ENCODE data around the gene PLXNA2. TPM values are rescaled to one million over a fixed set of nuclear protein-coding genes. Genes with fewer than 3 reads are reported as not detected.

PLXNA2 gene
- total RNA-seq, 4 donors from 2014 or later: 26.9 to 54.0 (median 46.1) TPM

DNA sequence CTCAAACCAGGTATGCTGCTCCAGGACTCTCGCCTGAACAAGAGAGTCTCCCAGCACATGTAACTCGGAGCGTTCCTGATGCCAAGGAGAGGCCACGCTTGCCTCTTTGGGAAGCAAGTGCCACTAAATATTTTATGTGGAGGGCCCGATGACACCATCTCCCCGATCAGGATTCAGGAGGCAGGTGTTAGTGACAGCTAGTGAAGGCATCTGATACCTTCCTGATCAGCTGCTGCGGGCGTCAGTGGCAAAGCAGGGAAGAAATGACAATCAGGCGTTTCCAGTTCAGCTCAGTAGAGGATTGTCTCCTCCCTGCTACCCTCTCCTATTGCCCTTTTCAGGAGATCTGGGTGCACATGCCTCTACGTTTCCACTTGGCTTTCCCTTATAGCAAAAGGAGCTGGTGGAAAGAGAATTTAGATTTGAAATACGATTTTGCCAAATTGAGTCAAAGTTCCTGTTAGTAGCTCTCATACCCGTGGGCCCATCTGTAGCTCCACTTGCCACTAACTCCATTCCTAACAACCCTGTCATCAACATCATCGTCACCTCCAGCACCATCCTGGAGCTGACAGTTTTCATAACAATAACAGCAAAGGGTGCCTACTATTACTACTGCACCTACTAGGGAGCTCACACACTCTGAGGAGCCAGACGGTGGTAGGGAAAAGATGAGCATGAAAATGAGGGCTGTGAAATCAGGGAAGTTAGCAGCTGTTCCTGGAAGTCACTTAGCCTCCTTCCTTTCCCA lies 21.6 kb downstream of the PLXNA2 start:
- H3K27me3 ChIP-seq: no peaks in the 10 kb centered on the region
- peaks cover 0 to 33% (median 2%) of the 10 kb centered on the region in 3 donors for H3K36me3 ChIP-seq
- no peak for DNase-seq
- peak overlapping the region in 1 of 4 donors; percentile 27 for H3K27ac ChIP-seq
- H3K9me3 ChIP-seq: no peaks in the 10 kb centered on the region
- peaks cover 36 to 85% (median 48%) of the 10 kb centered on the region in 3 donors for H3K4me1 ChIP-seq
- WGBS, 2 donors: 84% methylated on average over 12 to 13 of the region's 14 CpGs
- intact Hi-C loops (cut with DNase I): no loop called here
- no peak overlapping the region for H3K4me3 ChIP-seq
- no peak for TF ChIP-seq POLR2A (IDR thresholded peaks at IDR 0.05)
- TF ChIP-seq, protein P1, sequence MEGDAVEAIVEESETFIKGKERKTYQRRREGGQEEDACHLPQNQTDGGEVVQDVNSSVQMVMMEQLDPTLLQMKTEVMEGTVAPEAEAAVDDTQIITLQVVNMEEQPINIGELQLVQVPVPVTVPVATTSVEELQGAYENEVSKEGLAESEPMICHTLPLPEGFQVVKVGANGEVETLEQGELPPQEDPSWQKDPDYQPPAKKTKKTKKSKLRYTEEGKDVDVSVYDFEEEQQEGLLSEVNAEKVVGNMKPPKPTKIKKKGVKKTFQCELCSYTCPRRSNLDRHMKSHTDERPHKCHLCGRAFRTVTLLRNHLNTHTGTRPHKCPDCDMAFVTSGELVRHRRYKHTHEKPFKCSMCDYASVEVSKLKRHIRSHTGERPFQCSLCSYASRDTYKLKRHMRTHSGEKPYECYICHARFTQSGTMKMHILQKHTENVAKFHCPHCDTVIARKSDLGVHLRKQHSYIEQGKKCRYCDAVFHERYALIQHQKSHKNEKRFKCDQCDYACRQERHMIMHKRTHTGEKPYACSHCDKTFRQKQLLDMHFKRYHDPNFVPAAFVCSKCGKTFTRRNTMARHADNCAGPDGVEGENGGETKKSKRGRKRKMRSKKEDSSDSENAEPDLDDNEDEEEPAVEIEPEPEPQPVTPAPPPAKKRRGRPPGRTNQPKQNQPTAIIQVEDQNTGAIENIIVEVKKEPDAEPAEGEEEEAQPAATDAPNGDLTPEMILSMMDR (IDR thresholded peaks at IDR 0.05): no peak

DNA sequence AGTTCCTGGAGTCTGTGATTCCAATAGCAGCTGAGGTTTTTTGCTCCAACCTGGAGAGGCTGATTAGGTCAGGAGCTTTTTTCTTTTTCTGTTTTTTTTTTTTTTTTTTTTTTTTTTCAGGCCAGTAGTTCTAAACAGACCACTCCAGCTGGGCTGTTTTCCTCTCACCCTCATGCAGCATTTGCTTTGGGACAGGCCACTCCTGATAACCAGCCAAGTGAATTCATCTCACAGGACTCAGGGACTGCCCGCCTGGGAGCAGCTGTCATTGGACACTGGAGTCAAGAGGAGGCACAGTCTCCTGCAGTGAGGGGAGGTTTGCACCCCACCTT lies 22.9 kb downstream of the PLXNA2 start:
- DNase-seq: no peak

DNA sequence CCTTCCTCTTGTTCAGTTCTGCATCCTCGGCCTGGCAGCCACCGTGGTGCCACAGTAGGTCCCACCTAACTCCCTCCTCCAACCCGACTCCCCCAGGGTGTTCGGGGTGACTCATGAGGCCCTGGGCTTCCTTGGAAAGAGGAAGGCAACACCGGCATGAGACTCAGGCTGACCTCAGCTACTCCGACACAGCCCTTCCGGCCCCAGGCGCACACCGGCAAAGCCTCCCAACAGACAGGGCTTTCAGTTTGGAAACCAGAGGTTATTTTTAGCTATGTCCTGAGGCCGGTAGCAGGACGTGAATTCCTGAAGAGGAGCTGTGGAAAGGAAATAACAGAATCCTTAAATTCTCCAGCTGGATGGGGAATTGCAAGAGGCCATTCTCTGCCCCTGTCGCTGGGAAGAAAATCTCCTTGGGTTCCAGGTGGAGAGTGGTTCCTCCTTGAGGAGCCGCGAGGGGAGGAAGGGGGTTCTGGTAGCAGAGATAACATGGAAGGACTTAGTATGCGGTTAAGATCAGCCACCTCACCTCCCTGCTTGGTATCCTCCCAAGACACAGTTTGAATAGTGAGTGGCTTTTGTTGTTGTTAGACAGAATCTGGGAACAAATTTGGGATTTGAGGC lies 24.4 kb downstream of the PLXNA2 start:
- Histone ChIP-seq H3K36me3 (peaks cover 9 to 54% (median 13%) of the 10 kb centered on the region in 3 donors), H3K9me3 (no peaks in the 10 kb centered on the region), H3K27ac (peak overlapping the region; percentile 46 to 82 (median 77)), H3K27me3 (no peaks in the 10 kb centered on the region), H3K4me3 (peak overlapping the region in 1 of 4 donors; percentile 12), H3K4me1 (peaks cover 31 to 82% (median 41%) of the 10 kb centered on the region in 3 donors)
- 19 to 37% methylated on average over 10 to 11 of the region's 15 CpGs for WGBS, 2 donors
- DNase-seq: no peak
- no peak for TF ChIP-seq POLR2A (IDR thresholded peaks at IDR 0.05)
- TF ChIP-seq, protein P1 (IDR thresholded peaks at IDR 0.05): no peak
- intact Hi-C loops (cut with DNase I): no loop called here

More for the DNA sequence above, 22.9 kb downstream of the PLXNA2 start:
- WGBS, 2 donors: no CpG with 5 or more reads among the region's 1 CpG
- TF ChIP-seq POLR2A (IDR thresholded peaks at IDR 0.05): no peak
- TF ChIP-seq, protein P1 (IDR thresholded peaks at IDR 0.05): no peak
- no peak overlapping the region for H3K4me3 ChIP-seq
- H3K27ac ChIP-seq: peak overlapping the region in 3 of 4 donors; percentile 46 to 82 (median 73)
- no peaks in the 10 kb centered on the region for H3K9me3 ChIP-seq
- H3K27me3 ChIP-seq: no peaks in the 10 kb centered on the region
- H3K4me1 ChIP-seq: peaks cover 31 to 79% (median 44%) of the 10 kb centered on the region in 3 donors
- intact Hi-C loops (cut with DNase I): no loop called here
- H3K36me3 ChIP-seq: peaks cover 9 to 46% (median 12%) of the 10 kb centered on the region in 3 donors

DNA sequence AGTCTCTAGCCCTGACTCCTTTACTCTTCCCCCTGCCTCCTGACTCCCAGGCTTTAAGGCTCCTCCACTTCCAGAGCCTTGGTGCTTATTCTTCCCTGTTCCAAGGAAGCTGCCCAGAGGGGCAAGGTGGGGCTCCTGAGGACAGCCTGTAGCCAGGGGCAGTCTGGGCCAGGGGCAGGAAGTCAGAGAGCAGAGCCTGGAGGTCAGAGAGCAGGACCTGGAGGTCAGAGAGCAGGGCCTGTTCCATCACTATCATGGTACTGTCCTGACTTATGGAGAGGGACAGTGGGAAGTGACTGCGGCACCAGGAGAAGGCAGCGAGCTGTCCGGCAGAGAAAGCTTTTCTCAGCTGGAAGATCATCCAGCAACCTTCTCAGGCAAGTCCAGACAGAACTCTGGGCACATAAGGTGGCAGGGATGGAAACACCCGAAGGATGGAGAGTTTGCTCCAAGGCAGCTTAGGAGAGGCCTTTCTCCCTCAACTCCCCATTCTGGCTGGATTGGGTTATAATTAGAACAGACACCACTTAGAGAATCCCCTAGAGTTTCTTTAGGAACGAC lies 25.0 kb downstream of the PLXNA2 start:
- peak overlapping the region; percentile 46 to 82 (median 77) for H3K27ac ChIP-seq
- peaks cover 34 to 87% (median 42%) of the 10 kb centered on the region in 3 donors for H3K4me1 ChIP-seq
- DNase-seq: no peak
- peak overlapping the region in 1 of 4 donors; percentile 12 for H3K4me3 ChIP-seq
- 20 to 63% methylated on average over 4 to 5 of the region's 5 CpGs for WGBS, 2 donors
- H3K27me3 ChIP-seq: no peaks in the 10 kb centered on the region
- intact Hi-C loops (cut with DNase I): no loop called here
- no peaks in the 10 kb centered on the region for H3K9me3 ChIP-seq
- peaks cover 9 to 54% (median 13%) of the 10 kb centered on the region in 3 donors for H3K36me3 ChIP-seq
- TF ChIP-seq POLR2A (IDR thresholded peaks at IDR 0.05): no peak
- TF ChIP-seq, protein P1 (IDR thresholded peaks at IDR 0.05): no peak

All from esophagus squamous epithelium (tissue), 5 donors.